Activated CD4-positive, alpha-beta T cell treated with anti-CD3 and anti-CD28 coated beads, Interleukin-2, Interleukin-6, amounts not matched to agents 100 ng/mL and 50 ng/mL, durations not matched to agents 16 hours and 8 hours (primary cell): ENCODE results near the gene HERC2.
"Not testable (repeated sequence)": the region's sequence is repeated elsewhere in the genome, so short reads cannot be mapped to it uniquely, and the experiment has no call there.

Experiments used
- DNase-seq: peaks from one replicate; pipeline ENCODE4 v3.0.0-alpha.2; 2020

HERC2 gene

DNA sequence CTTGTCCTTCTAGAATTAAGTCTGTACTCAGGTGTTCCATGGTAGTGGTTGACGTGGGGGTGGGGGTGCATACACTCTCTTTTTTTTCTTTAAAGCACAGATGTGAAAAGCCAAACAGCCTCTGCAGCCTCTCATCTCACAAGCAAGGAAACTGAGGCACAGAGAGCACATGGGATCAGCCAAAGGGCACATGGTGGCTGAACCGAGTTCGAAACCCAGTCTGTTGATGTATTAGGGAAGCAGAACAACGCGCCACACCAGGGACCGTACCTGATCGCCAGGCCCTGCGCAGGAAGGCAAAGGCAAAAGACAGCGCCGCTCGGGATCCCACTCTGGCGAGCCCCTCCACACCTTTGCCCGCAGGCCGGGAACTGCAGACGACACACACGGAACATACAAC is 47.3 kb downstream of the HERC2 start:
- no peak for DNase-seq

DNA sequence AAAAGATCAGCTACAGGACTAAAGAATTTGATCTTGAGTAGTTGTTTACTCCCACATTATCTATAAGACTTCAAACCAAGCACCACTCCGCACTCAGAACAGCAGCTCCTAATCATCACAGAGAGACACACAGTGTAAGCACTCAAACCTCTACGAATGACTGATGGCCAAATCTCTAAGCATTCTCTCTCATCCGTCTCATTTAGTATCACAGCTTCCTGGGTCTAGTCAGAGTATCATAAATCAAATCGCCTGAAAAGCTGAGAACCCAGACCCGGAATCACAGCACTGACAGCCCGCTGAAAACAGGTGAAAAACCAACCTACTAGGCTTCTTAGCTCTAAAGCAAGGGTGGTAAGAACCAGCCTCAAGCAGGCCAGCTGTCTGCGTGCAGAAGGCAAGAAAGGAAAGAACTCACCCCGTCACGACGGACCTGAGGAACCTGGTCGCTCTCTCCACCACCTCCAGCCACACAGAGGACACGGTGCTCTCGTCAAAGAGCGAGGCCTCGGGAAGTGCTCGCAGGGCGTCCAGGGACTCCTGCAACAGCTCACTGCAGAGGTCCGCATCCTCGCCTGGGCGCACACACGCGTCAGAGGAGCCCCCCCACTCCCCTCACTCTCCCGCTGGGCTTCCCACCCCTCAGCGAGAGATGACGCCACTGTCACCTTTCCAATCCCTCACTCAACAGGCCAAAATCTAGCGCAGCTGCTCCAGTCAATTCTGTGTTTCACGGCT is 47.9 kb downstream of the HERC2 start:
- DNase-seq: no peak

DNA sequence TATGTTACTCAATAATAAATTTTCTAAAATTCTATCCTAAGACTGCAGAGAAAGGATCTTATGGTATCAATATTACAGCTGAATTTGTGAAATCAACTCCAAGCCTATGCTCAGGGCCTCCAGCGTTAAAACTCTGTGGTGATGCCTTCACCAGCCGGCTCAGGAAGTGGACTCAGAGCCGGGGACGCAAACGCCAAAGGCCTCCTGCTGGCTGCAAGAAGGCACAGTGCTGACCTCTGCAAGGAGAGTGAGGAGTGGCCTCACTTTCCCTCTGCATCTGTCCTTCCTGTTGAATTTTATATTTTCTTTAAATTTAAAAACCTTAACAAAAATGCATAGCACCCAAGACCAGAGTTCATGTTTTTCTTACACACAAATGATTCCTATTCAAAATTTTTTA is 48.5 kb downstream of the HERC2 start:
- DNase-seq: no peak

DNA sequence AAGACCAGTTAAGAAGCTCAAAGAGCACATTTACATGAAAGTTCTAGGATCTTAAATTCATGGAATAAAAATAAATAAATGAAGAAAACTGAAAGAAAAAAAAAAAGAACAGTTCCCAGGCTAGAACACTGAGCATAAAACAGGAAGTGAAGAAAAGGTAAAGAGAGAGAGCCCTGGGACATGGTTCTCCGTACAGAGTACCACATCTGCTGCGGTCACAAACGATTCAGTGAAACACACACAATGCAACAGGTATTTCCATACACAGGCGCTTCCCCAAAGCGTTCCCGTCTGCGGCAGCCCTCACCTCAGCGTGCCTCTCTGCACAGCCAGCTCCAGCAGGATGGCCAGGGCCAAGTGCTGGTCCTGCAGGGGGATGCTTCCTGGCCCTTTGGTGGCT is 49.4 kb downstream of the HERC2 start:
- DNase-seq: no peak

DNA sequence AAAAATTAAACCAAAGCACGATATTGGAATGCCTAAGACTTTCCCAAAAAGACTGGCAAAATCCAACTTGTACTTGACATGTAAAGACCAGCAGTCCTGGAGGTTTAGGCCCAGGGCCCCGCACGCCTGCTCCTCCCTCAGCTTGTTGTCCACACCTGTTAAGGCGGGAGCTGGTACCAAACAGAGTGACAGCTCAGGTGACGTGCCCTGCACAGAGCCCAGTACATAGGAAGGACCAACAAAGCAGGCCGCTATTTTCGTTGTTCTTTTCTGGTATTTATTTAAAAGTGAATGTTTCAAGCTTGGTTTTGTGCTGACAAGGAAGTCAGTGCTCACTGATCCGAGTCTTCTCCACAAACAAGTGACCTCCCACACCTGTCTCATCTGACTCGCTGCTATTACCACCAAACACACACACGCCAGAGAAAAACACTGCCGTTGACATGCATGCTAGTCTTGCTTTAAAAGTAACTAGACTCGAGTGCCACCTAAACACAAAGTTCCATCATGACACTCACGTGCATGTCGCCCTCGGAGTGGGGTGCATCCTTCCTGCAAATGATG is 50.2 kb downstream of the HERC2 start:
- DNase-seq: no peak

DNA sequence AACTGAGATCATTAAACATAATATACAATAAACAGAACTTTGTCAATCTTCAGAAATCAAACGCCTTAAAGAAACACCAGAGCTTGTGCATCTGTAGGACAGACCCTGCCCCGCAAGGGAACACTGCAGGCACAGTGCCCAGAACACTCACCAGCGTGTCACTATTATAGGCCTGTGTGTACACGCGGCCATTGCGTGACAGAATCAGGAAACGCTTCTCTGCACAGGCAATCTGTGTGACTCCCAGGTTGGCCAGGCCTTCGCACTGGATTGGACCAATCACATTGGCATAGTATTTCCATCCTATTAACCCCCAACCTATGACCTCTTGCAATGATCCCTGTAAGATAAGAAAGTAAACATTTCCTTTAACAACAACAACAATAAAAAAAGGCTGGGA is 52.9 kb downstream of the HERC2 start:
- DNase-seq: no peak

DNA sequence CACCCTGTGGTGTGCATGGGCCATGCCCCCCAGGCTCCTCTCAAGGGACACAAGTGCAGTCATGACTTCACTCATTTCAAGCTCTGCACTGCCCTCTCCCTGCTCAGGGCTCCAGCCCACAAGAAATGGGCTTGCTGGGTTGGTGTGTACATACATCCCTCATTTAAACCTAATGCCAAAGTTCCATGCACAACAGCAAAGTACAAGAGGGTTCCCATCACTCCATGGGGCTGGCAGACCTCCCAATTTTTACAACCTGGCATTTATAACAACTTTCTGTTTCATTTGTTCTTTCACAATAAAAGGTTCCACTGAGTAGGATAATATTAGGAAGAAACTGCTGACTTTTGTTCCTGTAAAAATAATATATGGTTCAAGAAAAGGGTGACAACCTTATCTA is 54.3 kb downstream of the HERC2 start:
- DNase-seq: no peak

DNA sequence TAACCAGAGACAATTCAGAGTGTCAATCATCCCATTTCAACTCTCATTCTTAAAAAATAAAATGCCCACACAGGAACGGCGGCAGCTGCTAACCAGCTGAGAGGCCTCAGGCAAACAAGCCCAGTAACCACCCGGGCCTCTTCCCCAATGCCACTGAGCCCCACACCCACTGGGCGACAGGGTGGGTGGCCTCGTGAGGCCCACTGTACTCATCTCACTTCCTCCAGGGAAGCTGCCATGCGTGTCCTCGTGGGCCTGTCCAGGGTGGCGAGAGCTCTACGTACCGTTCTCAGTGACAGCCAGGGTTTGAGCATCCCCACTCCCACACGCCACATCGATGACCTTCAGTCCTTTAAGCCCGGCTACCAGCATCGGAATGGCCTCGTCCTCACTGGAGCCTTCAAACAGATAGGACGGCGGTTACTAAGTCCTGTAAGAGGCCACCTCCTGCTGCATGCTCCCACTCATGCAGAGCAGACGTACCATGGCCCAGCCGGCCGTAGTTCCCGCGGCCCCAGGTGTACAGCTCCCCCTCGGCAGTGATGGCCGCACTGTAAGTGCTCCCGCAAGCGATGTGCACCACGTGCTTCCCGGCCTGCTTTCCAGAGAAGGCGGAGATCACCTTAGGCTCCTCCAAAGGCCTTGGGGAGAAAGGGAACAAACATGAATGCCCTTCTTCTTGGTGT is 56.5 kb downstream of the HERC2 start:
- no peak for DNase-seq

DNA sequence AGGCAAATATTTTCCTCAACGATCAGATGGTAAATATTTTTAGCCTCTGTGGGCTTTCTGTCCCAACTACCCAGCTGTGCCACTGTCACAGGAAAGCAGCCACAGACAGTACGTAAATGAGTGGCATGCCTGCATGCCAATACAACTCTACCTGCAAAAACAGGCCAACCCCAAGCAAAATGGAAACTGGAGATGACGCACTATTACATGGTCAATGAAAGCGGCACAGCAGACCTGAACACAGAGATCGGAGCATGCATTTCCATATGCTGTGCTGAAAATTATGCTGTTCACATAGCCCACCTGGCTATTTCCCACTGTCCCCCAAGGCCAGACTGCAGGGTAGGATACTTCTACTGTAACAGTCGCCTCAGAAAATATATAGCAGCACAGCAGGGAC is 57.8 kb downstream of the HERC2 start:
- DNase-seq: no peak

DNA sequence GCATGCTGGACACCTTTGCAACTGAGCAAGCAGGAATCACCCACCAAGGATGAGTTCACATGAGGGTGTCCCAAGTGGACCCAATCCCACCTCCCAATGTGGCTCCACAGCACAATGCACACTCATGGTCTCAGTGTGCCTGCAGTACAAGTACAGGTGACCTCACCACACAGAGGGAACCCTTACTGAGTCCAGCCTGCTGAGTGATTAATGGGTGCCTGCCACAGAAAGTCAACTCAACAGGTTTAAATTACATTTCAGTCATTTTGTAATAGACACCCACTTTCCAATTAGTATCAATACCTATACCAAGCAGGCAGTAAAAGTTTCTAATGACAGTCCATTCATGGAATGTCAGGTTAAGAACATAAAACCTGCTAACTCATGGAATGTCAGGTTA is 59.5 kb downstream of the HERC2 start:
- DNase-seq: no peak

DNA sequence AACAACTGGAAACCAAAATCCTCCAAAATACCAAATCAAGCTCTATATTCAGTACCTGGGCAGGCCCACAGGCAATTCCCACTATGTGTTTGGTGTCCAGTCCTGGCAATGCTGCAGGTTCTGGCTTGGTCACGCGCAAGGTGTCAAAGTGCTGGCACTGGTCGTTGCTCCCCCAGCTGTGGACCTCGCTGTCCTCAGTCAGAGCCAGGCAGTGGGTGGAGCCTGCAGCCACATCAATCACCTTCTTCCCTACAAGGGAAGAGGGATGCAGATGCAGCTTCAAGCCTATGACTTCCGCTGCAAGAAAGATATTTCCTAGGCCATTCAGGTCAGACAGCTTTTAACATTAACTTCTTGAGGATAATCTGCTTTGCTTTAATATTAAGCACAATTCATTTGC is 61.3 kb downstream of the HERC2 start:
- DNase-seq: no peak

DNA sequence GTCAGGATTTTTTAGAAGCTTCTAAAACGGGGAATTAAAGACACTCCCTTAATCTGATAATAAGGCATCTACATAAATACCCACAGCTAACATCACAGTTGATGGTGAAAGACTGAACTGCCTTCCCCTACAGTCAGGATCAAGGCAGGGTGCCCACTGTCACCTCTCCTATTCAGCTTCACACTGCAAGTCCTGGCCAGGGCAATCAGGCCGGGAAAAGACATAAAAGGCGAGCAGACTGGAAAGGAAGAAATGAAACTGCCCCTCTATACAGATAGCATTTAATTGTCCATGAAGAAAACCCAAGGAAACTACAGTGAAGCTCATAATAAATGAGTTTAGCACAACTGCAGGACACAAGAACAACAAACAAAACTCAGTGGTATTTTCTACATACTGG is 61.7 kb downstream of the HERC2 start:
- no peak for DNase-seq

DNA sequence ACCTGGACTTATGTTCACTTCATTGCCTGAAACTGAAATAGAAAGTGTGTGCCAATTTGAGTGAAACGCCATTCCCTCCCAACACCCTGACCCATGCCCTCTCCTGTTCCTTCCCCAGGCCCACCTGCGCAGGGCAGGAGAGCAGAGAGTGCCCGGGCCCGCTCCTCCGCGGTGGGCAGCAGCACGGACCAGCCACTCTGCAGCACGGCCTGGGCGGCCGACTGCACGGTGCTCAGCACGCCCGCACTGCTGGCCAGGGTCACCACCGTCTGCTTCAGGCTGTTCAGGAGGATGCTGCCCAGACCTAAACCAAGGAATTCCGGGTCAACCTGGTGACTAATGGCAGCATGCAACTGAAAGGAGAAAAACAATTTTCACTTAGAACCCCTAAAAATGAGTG is 66.0 kb downstream of the HERC2 start:
- DNase-seq: no peak

DNA sequence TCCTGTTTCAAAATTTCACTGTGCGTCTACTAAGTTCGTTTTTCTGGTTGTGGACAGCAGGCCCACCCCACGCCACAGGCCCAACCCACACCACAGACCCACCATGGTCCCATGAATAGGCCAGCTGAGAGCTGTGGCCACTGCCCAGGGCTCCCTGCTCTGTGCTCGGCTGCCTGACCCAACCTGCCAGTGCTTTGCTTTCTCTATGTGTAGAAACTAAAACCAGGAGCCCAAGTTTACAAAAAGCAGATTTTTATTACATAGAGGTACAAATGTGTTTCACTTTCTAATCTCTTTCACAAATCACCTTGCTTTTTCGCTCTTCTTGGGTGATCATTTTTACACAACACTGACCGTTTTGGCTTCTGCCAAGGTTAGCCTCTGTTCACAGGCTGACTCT is 69.1 kb downstream of the HERC2 start:
- no peak for DNase-seq

DNA sequence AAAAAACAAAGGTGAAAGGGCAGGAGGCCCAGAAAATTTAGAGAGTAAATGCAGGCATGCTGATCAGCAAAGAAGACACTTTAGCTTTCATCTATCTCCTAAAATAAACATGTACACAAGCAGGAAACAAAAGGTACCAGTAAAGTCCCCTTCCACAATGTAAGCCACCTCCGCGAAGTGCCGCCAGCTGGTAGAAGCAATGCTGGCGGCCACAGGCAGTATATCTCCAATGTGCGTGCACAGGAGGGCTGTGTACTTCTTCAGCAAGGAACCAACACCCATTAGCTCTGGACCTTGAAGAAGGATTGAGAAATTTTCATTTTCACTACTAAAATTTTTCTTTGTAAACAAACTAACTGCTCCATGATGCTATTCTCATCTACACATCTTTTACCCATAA is 75.4 kb downstream of the HERC2 start:
- DNase-seq: no peak

DNA sequence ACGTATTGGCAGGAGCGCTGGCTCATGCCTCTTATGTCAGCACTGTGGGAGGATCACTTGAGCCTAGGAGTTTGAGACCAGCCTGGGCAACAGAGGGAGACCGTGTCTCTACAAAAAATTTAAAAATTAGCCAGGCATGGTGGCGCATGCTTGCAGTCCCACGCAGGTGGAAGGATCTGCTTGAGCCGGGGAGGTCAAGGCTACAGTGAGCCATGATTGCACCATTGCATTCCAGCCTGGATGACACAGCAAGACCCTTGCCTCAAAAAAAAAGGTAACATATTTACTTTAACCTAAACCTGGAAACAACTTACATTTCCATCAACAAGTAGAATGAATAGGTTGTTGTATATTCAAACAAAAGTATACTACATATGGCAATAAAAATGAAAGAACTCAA is 78.1 kb downstream of the HERC2 start:
- no peak for DNase-seq

DNA sequence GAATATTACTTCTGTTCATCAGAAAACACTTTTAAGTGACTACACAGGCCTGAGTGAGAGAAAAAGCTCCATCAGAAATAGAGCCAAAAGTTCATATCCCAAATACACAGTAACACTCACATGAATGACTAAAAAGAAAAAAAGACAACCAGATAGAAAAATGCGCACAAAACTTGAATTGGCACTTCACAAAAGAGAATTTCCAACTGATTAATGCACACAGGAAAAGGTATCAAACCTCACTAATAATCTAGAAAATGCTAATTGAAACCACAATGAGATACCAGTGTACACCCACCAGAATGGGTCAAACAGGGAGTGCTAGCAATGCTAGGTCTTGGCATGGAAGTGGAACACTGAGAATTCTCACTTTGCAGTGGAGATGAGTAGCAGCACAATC is 78.6 kb downstream of the HERC2 start:
- DNase-seq: no peak

DNA sequence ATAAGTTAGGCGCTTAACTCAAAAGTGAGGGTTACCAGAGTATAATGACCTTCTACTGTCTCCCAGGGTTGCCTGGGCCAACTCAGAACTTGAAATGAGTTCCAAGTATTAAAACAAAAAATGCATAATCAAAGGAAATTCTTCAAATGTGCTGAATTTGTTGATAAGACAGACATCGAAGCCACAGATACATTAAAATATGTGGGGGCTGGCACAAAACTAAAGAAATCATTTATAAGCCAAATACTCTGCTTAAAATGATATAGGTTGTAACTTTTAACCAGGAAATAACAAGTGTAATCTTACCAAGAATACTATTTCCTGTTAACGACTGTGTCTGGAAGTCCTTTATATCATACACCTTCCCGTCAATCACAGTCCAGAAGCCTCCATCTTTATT is 83.7 kb downstream of the HERC2 start:
- not testable (repeated sequence) for DNase-seq

DNA sequence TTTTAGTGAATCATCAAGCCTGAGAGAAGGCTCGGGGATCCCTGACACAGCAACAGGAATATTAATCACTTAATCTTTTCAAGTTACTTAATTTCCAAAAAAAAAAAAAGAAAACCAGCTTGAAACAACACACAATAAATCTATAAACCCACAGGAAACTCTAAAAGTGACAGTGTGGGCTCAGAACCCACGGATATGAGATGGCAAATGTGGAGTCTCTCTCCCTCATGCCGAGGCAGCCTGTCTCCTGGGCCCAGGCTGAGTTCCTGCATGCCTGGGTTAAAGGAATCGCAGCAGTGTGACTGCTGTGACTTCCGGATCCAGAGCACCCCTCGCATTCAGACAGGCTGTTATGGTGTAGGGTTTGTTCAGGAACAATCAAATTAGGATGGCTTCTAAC is 90.2 kb downstream of the HERC2 start:
- not testable (repeated sequence) for DNase-seq

DNA sequence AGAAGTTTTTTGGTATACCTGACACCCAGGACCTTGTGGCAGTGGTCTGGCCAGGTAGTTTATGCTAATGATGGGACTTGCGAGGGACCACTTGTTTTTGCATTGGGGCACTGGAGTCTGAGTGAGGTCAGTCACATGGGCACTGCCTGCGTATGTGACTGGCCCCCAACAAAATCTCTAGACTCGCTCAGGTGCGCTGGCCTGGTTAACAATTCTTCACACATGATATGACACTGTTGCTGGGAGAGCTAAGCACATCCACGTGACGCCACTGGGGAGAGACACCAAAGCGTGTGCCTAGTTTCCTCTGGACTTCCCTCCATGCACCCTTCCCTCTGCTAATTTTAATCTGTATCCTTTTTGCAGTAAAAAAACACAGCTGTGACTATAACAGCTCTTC is 90.6 kb downstream of the HERC2 start:
- not testable (repeated sequence) for DNase-seq

DNA sequence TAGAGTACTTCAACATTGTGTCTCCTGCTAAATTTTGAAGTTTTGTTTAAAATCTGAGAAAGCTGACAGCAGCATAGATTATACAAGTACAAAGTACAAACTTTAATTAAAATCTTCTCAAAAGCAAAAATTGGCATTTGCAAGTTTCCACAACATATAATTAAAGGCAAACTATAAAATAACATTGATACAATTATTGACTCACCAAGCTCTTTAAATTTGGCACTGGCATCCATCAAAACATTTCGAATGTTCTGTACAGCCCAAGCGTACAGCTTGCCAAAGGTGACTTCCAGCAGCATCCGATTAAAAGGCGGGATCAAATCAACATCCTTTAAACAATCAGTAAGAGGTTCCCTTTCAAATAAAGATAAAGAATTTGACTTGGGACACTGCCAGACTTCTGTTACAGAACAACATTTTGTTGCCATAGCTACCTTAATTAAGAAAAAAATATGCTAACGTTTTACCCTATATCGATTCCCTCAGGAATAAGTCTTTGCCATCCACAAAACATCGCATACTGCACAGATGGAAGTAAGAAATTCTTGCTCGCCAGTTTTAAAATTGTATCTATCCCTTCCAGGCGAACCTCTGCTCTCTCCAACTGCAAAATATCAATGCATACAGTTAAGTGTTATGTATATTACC is 92.9 kb downstream of the HERC2 start:
- DNase-seq: not testable (repeated sequence)

DNA sequence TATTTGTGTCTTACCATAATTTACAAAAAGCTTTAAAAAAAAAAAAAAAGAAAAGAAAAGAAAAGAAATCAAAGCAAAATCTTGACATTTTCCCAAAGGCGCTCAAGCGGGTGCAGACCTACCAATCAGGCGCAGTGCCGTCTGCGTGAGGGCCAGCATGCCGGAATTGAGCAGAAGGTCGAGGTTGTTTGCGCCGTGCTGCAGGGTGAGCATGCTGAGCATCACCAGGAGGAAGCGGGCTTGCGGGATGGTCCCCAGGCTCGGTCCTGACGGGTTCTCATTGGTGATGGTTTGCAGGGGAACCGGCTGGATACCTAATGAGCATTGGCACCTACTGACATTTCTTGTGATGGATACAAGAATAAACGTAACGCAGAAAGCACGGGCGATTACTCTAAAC is 93.9 kb downstream of the HERC2 start:
- DNase-seq: no peak

DNA sequence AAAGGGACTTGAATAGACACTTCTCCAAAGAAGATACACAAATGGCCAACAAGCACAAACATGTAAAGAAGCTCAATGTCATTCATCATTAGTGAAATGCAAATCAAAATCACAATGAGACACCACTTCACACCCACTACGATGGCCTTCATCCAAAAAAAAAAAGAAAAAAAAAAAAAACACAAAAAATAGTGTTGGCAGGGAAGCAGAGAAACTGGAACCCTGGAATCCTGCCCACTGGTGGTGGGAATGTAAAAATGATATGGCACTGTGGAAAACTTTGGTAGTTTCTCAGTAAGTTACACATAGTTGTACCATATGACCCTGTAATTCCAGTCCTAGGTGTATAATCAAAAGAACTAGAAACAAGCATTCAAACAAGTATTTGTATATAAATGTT is 94.7 kb downstream of the HERC2 start:
- DNase-seq: not testable (repeated sequence)

DNA sequence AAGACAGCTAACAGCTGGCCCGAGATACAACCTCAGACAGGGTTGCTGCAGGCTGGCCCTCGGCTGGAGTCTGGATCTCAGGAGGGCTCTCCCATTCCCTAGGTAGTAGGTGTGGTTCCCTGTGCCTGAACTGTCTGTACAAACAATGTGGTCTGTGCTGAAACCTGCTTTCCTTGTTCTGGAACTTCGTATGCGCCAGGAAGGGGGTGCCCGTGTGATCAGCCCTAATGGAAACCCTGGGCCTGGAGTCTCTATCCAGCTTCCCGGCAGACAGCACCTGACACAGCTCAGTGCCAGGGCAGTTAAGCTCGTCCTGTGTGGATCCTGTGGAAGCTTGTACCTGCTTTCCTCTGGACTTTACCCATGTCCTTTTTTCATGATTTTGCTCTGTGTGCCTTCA is 99.4 kb downstream of the HERC2 start:
- DNase-seq: not testable (repeated sequence)
